H1 (cell line): Measurements from ENCODE around the gene C19orf85. TPM values are rescaled to one million over a fixed set of nuclear protein-coding genes. Genes with fewer than 3 reads are reported as not detected.

ENCODE experiments used
- CTCF ChIA-PET: fragments of 300-600 bp; sonication (Branson Sonifier 250); formaldehyde crosslinking; loops from one replicate; lab custom pipeline; 2021; ENCODE audit not compliant: partially characterized antibody; lab: Charles Lee
- POLR2A ChIA-PET: fragments of 300-600 bp; sonication (Branson Sonifier 250); formaldehyde crosslinking; loops from one replicate; lab custom pipeline; 2021; ENCODE audit warnings: inconsistent platforms; ENCODE audit not compliant: partially characterized antibody; lab: Charles Lee
- DNase-seq, 2 experiments: peaks; one replicate each; pipeline versions ENCODE4 v3.0.0 to v3.0.0-alpha.2; 2010 to 2022; ENCODE audit warnings: low spot score in 2 of 2, low read depth in 1 of 2, mixed read lengths in 1 of 2
- FAIRE-seq: peaks from 2 replicates; lab custom pipeline; 2011; peaks lifted over from hg19 to GRCh38; lab: Jason Lieb, UNC
- H2AFZ ChIP-seq: 2 replicates; pipeline ENCODE4 v1.8.1; 2012; ENCODE audit warnings: low read length, inconsistent platforms
- H2AK5ac ChIP-seq: 2 replicates; pipeline ENCODE4 v1.6.1; 2013; ENCODE audit warnings: low read depth, low read length
- H2BK120ac ChIP-seq: replicated peaks from 2 replicates; pipeline ENCODE3; 2013; ENCODE audit warnings: low read depth, low read length, inconsistent platforms
- H2BK12ac ChIP-seq: 2 replicates; pipeline ENCODE4 v1.6.1; 2013; ENCODE audit warnings: low read depth, low read length
- H2BK15ac ChIP-seq: 2 replicates; pipeline ENCODE4 v1.6.1; 2013; ENCODE audit warnings: low read length
- H2BK20ac ChIP-seq: 2 replicates; pipeline ENCODE4 v1.6.1; 2013; ENCODE audit warnings: low read length
- H2BK5ac ChIP-seq: 2 replicates; pipeline ENCODE4 v1.6.1; 2013; ENCODE audit warnings: low read depth, low read length
- H3K14ac ChIP-seq: 2 replicates; pipeline ENCODE4 v1.6.1; 2013; ENCODE audit warnings: inconsistent platforms; ENCODE audit not compliant: insufficient read length
- H3K18ac ChIP-seq: 2 replicates; pipeline ENCODE4 v1.6.1; 2013; ENCODE audit warnings: low read length; ENCODE audit errors: extremely low read depth
- H3K23ac ChIP-seq: 2 replicates; pipeline ENCODE4 v1.6.1; 2013; ENCODE audit warnings: inconsistent platforms; ENCODE audit not compliant: insufficient read length
- H3K23me2 ChIP-seq: 2 replicates; pipeline ENCODE4 v1.6.1; 2013; ENCODE audit warnings: low read depth, low read length
- H3K27ac ChIP-seq: 2 replicates; pipeline ENCODE4 v1.6.1; 2011; ENCODE audit warnings: low read depth, low read length, inconsistent platforms
- H3K27me3 ChIP-seq, 4 experiments: replicated peaks in 1 of 4; 1 replicate in 1 of 4; 2 replicates in 3 of 4; pipeline versions ENCODE4 v1.6.1 to v1.8.1; 2011 to 2013; ENCODE audit warnings: low read length in 3 of 4, mild to moderate bottlenecking in 3 of 4, inconsistent platforms in 2 of 4, mixed read lengths in 2 of 4, moderate library complexity in 1 of 4; ENCODE audit not compliant: control insufficient read depth in 3 of 4, insufficient read depth in 3 of 4; ENCODE audit errors: extremely low read depth in 1 of 4
- H3K36me3 ChIP-seq, 4 experiments: 2 replicates each; pipeline versions ENCODE4 v1.6.1 to v1.8.1; 2011 to 2013; ENCODE audit warnings: mild to moderate bottlenecking in 4 of 4, low read length in 3 of 4, moderate library complexity in 2 of 4, control low read depth in 1 of 4, inconsistent platforms in 1 of 4; ENCODE audit not compliant: insufficient read depth in 4 of 4, control insufficient read depth in 2 of 4
- H3K4ac ChIP-seq: replicated peaks from 2 replicates; pipeline ENCODE3; 2013; ENCODE audit warnings: low read length, low read depth, mixed read lengths, inconsistent platforms; ENCODE audit not compliant: insufficient read length
- H3K4me1 ChIP-seq, 4 experiments: replicated peaks in 1 of 4; 1 replicate in 1 of 4; 2 replicates in 3 of 4; pipeline versions ENCODE4 v1.6.1 to v1.8.1; 2011 to 2013; ENCODE audit warnings: low read length in 3 of 4, inconsistent platforms in 2 of 4, mixed read lengths in 1 of 4; ENCODE audit not compliant: insufficient read depth in 4 of 4, control insufficient read depth in 3 of 4
- H3K4me2 ChIP-seq, 2 experiments: 2 replicates each; pipeline versions ENCODE4 v1.6.1 to v1.8.1; 2011 to 2013; ENCODE audit warnings: low read depth in 2 of 2, low read length in 2 of 2, control low read depth in 1 of 2, inconsistent platforms in 1 of 2, mild to moderate bottlenecking in 1 of 2; ENCODE audit not compliant: insufficient read depth in 1 of 2
- H3K4me3 ChIP-seq, 4 experiments: fragments of 200-600, 300-600 bp in 1 of 4; sonication (generic), shearing (Covaris generic), sonication (Bioruptor Twin) in 1 of 4; 2 replicates each; pipeline versions ENCODE4 v1.5.1 to v1.8.1; 2011 to 2016; ENCODE audit warnings: low read length in 4 of 4, low read depth in 3 of 4, control low read depth in 2 of 4, inconsistent platforms in 2 of 4, mild to moderate bottlenecking in 2 of 4, mixed read lengths in 1 of 4, moderate library complexity in 1 of 4; ENCODE audit not compliant: insufficient read depth in 2 of 4; ENCODE audit errors: extremely low read depth in 1 of 4
- H3K56ac ChIP-seq: replicated peaks from 2 replicates; pipeline ENCODE3; 2013; ENCODE audit warnings: low read depth, mild to moderate bottlenecking, mixed read lengths, low read length, inconsistent platforms; ENCODE audit not compliant: insufficient read length
- H3K79me1 ChIP-seq: 2 replicates; pipeline ENCODE4 v1.6.1; 2013; ENCODE audit warnings: low read depth, low read length, control low read depth
- H3K79me2 ChIP-seq, 2 experiments: 2 replicates each; pipeline versions ENCODE4 v1.6.1 to v1.8.1; 2012 to 2013; ENCODE audit warnings: low read length in 2 of 2, mild to moderate bottlenecking in 2 of 2, inconsistent platforms in 1 of 2; ENCODE audit not compliant: insufficient read depth in 2 of 2, control insufficient read depth in 1 of 2
- H3K9ac ChIP-seq, 4 experiments: replicated peaks in 1 of 4; 1 replicate in 1 of 4; 2 replicates in 3 of 4; pipeline versions ENCODE4 v1.6.1 to v1.8.1; 2011 to 2013; ENCODE audit warnings: low read depth in 3 of 4, low read length in 3 of 4, control low read depth in 2 of 4, mild to moderate bottlenecking in 2 of 4, moderate library complexity in 2 of 4, inconsistent platforms in 1 of 4; ENCODE audit errors: extremely low read depth in 1 of 4
- H3K9me3 ChIP-seq, 2 experiments: 2 replicates each; pipeline versions ENCODE4 v1.6.1 to v1.8.1; 2012 to 2013; ENCODE audit warnings: mild to moderate bottlenecking in 2 of 2, moderate library complexity in 2 of 2, control low read depth in 1 of 2, inconsistent platforms in 1 of 2, low read depth in 1 of 2, low read length in 1 of 2, mixed read lengths in 1 of 2; ENCODE audit not compliant: insufficient read depth in 2 of 2
- H4K20me1 ChIP-seq, 2 experiments: replicated peaks in 1 of 2; 2 replicates each; pipeline versions ENCODE3 to v1.8.1; 2011 to 2013; ENCODE audit warnings: inconsistent platforms in 2 of 2, low read length in 2 of 2, mild to moderate bottlenecking in 1 of 2; ENCODE audit not compliant: insufficient read depth in 2 of 2, control insufficient read depth in 1 of 2
- H4K5ac ChIP-seq: 2 replicates; pipeline ENCODE4 v1.6.1; 2013; ENCODE audit warnings: low read length, low read depth, mixed read lengths, inconsistent platforms; ENCODE audit not compliant: insufficient read length
- H4K8ac ChIP-seq: 2 replicates; pipeline ENCODE4 v1.8.0; 2013; ENCODE audit warnings: mild to moderate bottlenecking, moderate library complexity, low read length, inconsistent platforms; ENCODE audit not compliant: insufficient read depth; ENCODE audit errors: extremely low read depth
- H4K91ac ChIP-seq: replicated peaks from 2 replicates; pipeline ENCODE3; 2013; ENCODE audit warnings: low read length, mixed read lengths, inconsistent platforms; ENCODE audit not compliant: insufficient read length
- BRCA1 ChIP-seq: IDR thresholded peaks from 2 replicates; pipeline ENCODE4 v1.6.1; 2012; ENCODE audit warnings: low read depth, low read length, improper control_type of control experiment
- CTBP2 ChIP-seq: IDR thresholded peaks from 2 replicates; pipeline ENCODE4 v1.7.0; 2011; ENCODE audit warnings: borderline replicate concordance, mild to moderate bottlenecking, moderate library complexity, mixed read lengths, low read length; ENCODE audit not compliant: insufficient read depth, insufficient read length
- FOSL1 ChIP-seq: IDR thresholded peaks from 2 replicates; pipeline ENCODE4 v1.6.1; 2011; ENCODE audit warnings: mild to moderate bottlenecking, low read depth, low read length, moderate library complexity; ENCODE audit not compliant: insufficient read depth
- GTF2F1 ChIP-seq: IDR thresholded peaks from 2 replicates; pipeline ENCODE4 v1.6.1; 2012; ENCODE audit warnings: low read depth, low read length, improper control_type of control experiment, borderline replicate concordance
- JUN ChIP-seq: IDR thresholded peaks from 2 replicates; pipeline ENCODE4 v1.6.1; 2011; ENCODE audit warnings: low read depth, mild to moderate bottlenecking, improper control_type of control experiment, low read length
- KDM5A ChIP-seq: fragments of 200-600 bp; IDR thresholded peaks from 2 replicates; pipeline ENCODE4 v1.7.1; 2012; ENCODE audit warnings: mild to moderate bottlenecking, low read length, inconsistent platforms, mixed read lengths
- MAX ChIP-seq: IDR thresholded peaks from 2 replicates; pipeline ENCODE4 v1.6.1; 2012; ENCODE audit warnings: inconsistent platforms
- NRF1 ChIP-seq: IDR thresholded peaks from 2 replicates; pipeline ENCODE4 v1.6.1; 2011; ENCODE audit warnings: mild to moderate bottlenecking, low read depth, low read length, improper control_type of control experiment
- POLR2AphosphoS5 ChIP-seq: IDR thresholded peaks from 2 replicates; pipeline ENCODE4 v1.6.1; 2011; ENCODE audit warnings: low read depth, low read length
- TCF12 ChIP-seq: IDR thresholded peaks from 2 replicates; pipeline ENCODE4 v1.6.1; 2011; ENCODE audit warnings: low read depth, mild to moderate bottlenecking, low read length
- WGBS, 2 experiments: shearing (Covaris generic) in 1 of 2; methylation state at CpG; one replicate each; pipeline versions ENCODE4 v1.1.6 to v1.1.7; 2013 to 2015; ENCODE audit warnings: low lambda C conversion rate in 2 of 2, mixed read lengths in 2 of 2, inconsistent platforms in 1 of 2, low coverage in 1 of 2, missing lambda C conversion rate in 1 of 2; ENCODE audit not compliant: insufficient replicate concordance in 2 of 2, insufficient coverage in 1 of 2, insufficient read length in 1 of 2; ENCODE audit errors: extremely low coverage in 1 of 2, missing lambda C conversion rate in 1 of 2; 5-methylcytosine and 5-hydroxymethylcytosine counted together
- polyA plus RNA-seq, 7 experiments: library from polyadenylated mRNA; depleted of rRNA in 3 of 7; stranded (reverse) in 5 of 7; unstranded in 2 of 7; fragments of >200 nt in 5 of 7; fragments of 200-250 nt in 2 of 7; gene quantifications; 1 replicate in 5 of 7; 2 replicates in 1 of 7; 4 replicates in 1 of 7; pipeline versions ENCODE4 v1.2.1 to v1.2.3, GENCODE V29; 2011 to 2013; ENCODE audit warnings: missing spikeins in 2 of 7, mixed read lengths in 2 of 7
- total RNA-seq: library from RNA; stranded (reverse); fragmentation: NEBNext Ultra II Directional; extraction: Animal tissue kit (Norgen Biotek cat#: 25700); gene quantifications from 2 replicates; pipeline ENCODE4 v1.2.1, GENCODE V29; 2021
- TF ChIP-seq, protein P1 (sequence below): IDR thresholded peaks from 2 replicates; pipeline ENCODE4 v1.6.1; 2011; ENCODE audit warnings: low read depth, mild to moderate bottlenecking, low read length; ENCODE audit not compliant: insufficient read depth
- TF ChIP-seq, protein P2 (sequence below): IDR thresholded peaks from 2 replicates; pipeline ENCODE4 v1.6.1; 2011; ENCODE audit warnings: low read length, improper control_type of control experiment

C19orf85 gene
- total and polyA plus RNA-seq, 2 of the 8 experiments (the other 6 are each of a cell fraction or from before 2014, with no cell fraction given) = 2.2 to 3.2 TPM

GRCh38 chr19:55449469-55449868 is 15.1 kb downstream of the C19orf85 start:
- no peaks in the 10 kb centered on the region for H3K79me2 ChIP-seq
- no peak overlapping the region for H3K4ac ChIP-seq
- DNase-seq = no peak
- H3K36me3 ChIP-seq = no peaks in the 10 kb centered on the region
- peak overlapping the region; percentile 65; the same call in 1 of the 2 replicates for H2BK15ac ChIP-seq
- H3K9me3 ChIP-seq = no peaks in the 10 kb centered on the region
- no peak for FAIRE-seq
- H4K8ac ChIP-seq = no peak overlapping the region
- no peak overlapping the region for H3K14ac ChIP-seq
- ChIA-PET CTCF (interaction anchor here (0.6 to 1.2 kb wide), 5 partner anchors 14 to 157 kb away, joined by 3 read pairs; no protein-coding TSS in a partner anchor), POLR2A (interaction anchor here (1.3 kb wide), 1 partner anchor 29 kb away, joined by 3 read pairs; no protein-coding TSS in a partner anchor)
- no peak overlapping the region for H2BK5ac ChIP-seq
- peaks cover 43 to 76% (median 72%) of the 10 kb centered on the region in 4 experiments for H3K27me3 ChIP-seq
- H3K4me2 ChIP-seq = no peak overlapping the region
- peaks cover 20% of the 10 kb centered on the region; the same call in 1 of the 2 replicates for H3K23me2 ChIP-seq
- no peak overlapping the region for H3K9ac ChIP-seq
- no peak overlapping the region for H4K91ac ChIP-seq
- no peak overlapping the region for H3K56ac ChIP-seq
- H3K27ac ChIP-seq = no peak overlapping the region
- H2AK5ac ChIP-seq = no peak overlapping the region
- H3K23ac ChIP-seq = no peak overlapping the region
- no peaks in the 10 kb centered on the region for H3K79me1 ChIP-seq
- no peak overlapping the region for H3K4me3 ChIP-seq
- H4K5ac ChIP-seq = no peak overlapping the region
- H2BK120ac ChIP-seq = no peak overlapping the region
- H4K20me1 ChIP-seq = peaks cover 0 to 14% of the 10 kb centered on the region in 2 experiments
- 50% methylated on average over 13 of the region's 16 CpGs; no CpG with 5 or more reads in 1 of the 2 experiments for WGBS, 2 experiments
- H3K4me1 ChIP-seq = peaks cover 0 to 5% (median 2%) of the 10 kb centered on the region in 4 experiments; a peak in 5 of 7 replicates
- no peak overlapping the region for H2BK12ac ChIP-seq
- no peak overlapping the region for H2AFZ ChIP-seq
- H3K18ac ChIP-seq = no peak overlapping the region
- peak overlapping the region; percentile 13; the same call in 1 of the 2 replicates for H2BK20ac ChIP-seq
- TF ChIP-seq KDM5A (no peak), FOSL1 (no peak), MAX (no peak), TCF12 (no peak), NRF1 (no peak), GTF2F1 (no peak), BRCA1 (no peak), JUN (no peak), CTBP2 (no peak), POLR2AphosphoS5 (no peak)
- TF ChIP-seq, protein P1, sequence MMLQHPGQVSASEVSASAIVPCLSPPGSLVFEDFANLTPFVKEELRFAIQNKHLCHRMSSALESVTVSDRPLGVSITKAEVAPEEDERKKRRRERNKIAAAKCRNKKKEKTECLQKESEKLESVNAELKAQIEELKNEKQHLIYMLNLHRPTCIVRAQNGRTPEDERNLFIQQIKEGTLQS = no peak
- TF ChIP-seq, protein P2, sequence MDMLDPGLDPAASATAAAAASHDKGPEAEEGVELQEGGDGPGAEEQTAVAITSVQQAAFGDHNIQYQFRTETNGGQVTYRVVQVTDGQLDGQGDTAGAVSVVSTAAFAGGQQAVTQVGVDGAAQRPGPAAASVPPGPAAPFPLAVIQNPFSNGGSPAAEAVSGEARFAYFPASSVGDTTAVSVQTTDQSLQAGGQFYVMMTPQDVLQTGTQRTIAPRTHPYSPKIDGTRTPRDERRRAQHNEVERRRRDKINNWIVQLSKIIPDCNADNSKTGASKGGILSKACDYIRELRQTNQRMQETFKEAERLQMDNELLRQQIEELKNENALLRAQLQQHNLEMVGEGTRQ = no peak
